OCI-M2 (cell line): Measurements from ENCODE around the gene NRXN2.
"Not testable (repeated sequence)": the region's sequence is repeated elsewhere in the genome, so short reads cannot be mapped to it uniquely, and the experiment has no call there.

Source experiments
- DNase-seq: peaks from one replicate; lab custom pipeline; 2025; ENCODE audit not compliant: unreplicated experiment; lab: John Stamatoyannopoulos, UW

The NRXN2 gene

GRCh38 chr11:64608636-64609035, 114.4 kb downstream of the NRXN2 start:
- DNase-seq, result no peak

GRCh38 chr11:64608046-64608445, 115.0 kb downstream of the NRXN2 start:
- DNase-seq, result no peak

GRCh38 chr11:64607381-64607985, 115.5 kb downstream of the NRXN2 start:
- DNase-seq, result no peak

GRCh38 chr11:64606796-64607380, 116.1 kb downstream of the NRXN2 start:
- no peak for DNase-seq

- DNase-seq, result no peak
Measured at GRCh38 chr11:64605656-64606585, 117.1 kb downstream of the NRXN2 start.

- no peak for DNase-seq
Measured at GRCh38 chr11:64605244-64605560, 117.8 kb downstream of the NRXN2 start.

- DNase-seq, result no peak
Measured at GRCh38 chr11:64604458-64605243, 118.3 kb downstream of the NRXN2 start.

GRCh38 chr11:64603411-64604110, 119.4 kb downstream of the NRXN2 start:
- DNase-seq, result no peak

- DNase-seq, result no peak
Measured at GRCh38 chr11:64602466-64603070, 120.4 kb downstream of the NRXN2 start.

- no peak for DNase-seq
Measured at GRCh38 chr11:64601605-64602465, 121.2 kb downstream of the NRXN2 start.

GRCh38 chr11:64600281-64600992, 122.6 kb downstream of the NRXN2 start:
- no peak for DNase-seq

GRCh38 chr11:64599698-64600211, 123.2 kb downstream of the NRXN2 start:
- DNase-seq, result no peak

GRCh38 chr11:64598797-64599697, 124.0 kb downstream of the NRXN2 start:
- no peak for DNase-seq

GRCh38 chr11:64598106-64598796, 124.7 kb downstream of the NRXN2 start:
- no peak for DNase-seq

- no peak for DNase-seq
Measured at GRCh38 chr11:64597671-64598101, 125.3 kb downstream of the NRXN2 start.

GRCh38 chr11:64595922-64596321, 127.1 kb downstream of the NRXN2 start:
- DNase-seq, result not testable (repeated sequence)
